Measurements from ENCODE around the gene GPC5.

The GPC5 gene

GRCh38 chr13:92560883-92561282 is 1162.5 kb downstream of the GPC5 start:
- Mint-ChIP-seq H3K27me3 (no peaks in the 10 kb centered on the region), H3K4me3 (no peak overlapping the region), H3K27ac (no peak overlapping the region), H3K4me1 (no peaks in the 10 kb centered on the region), H3K36me3 (ENCODE audit: low read depth) (no peaks in the 10 kb centered on the region), H3K9me3 (peaks cover 7% of the 10 kb centered on the region)
- DNase-seq (no peak), ATAC-seq (no peak)

DNA sequence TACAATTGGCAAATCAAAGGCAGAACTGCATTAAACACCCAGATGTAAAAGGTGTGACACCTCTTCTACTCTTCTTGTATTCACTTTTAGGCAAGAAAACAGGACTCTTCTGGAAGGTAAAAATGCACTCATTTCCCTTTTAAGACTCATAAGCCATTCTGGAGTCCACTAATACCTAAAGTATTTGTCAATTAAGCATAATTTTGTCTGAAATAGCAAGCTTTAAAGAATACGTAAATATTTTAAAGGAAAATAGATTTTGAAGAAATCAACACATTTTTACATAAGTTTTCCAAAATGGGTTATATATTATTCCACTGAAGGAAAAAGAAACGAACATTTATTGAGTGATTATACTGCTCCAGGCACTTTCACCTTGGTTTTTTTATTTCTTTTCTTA is 1166.5 kb downstream of the GPC5 start:
- Mint-ChIP-seq H3K36me3 (ENCODE audit: low read depth) (no peaks in the 10 kb centered on the region), H3K27ac (no peak overlapping the region)

GRCh38 chr13:92566767-92567166 is 1168.3 kb downstream of the GPC5 start:
- ATAC-seq: no peak

More for the DNA sequence above, 1166.5 kb downstream of the GPC5 start:
- Mint-ChIP-seq H3K4me1 (no peaks in the 10 kb centered on the region), H3K4me3 (no peak overlapping the region), H3K9me3 (peaks cover 7% of the 10 kb centered on the region), H3K27me3 (no peaks in the 10 kb centered on the region)
- DNase-seq (no peak), ATAC-seq (no peak)

GRCh38 chr13:92572190-92572589 is 1173.8 kb downstream of the GPC5 start:
- no peak for DNase-seq
- H3K27ac Mint-ChIP-seq: no peak overlapping the region
- H3K27me3 Mint-ChIP-seq: no peaks in the 10 kb centered on the region
- H3K4me3 Mint-ChIP-seq: no peak overlapping the region
- no peaks in the 10 kb centered on the region for H3K9me3 Mint-ChIP-seq
- ATAC-seq: no peak
- H3K4me1 Mint-ChIP-seq: no peaks in the 10 kb centered on the region
- no peaks in the 10 kb centered on the region for H3K36me3 Mint-ChIP-seq (ENCODE audit: low read depth)

More at GRCh38 chr13:92566767-92567166, 1168.3 kb downstream of the GPC5 start:
- H3K4me3 Mint-ChIP-seq: no peak overlapping the region
- H3K27ac Mint-ChIP-seq: no peak overlapping the region
- H3K9me3 Mint-ChIP-seq: peaks cover 5% of the 10 kb centered on the region
- H3K36me3 Mint-ChIP-seq (ENCODE audit: low read depth): no peaks in the 10 kb centered on the region
- H3K4me1 Mint-ChIP-seq: no peaks in the 10 kb centered on the region
- H3K27me3 Mint-ChIP-seq: no peaks in the 10 kb centered on the region
- no peak for DNase-seq

DNA sequence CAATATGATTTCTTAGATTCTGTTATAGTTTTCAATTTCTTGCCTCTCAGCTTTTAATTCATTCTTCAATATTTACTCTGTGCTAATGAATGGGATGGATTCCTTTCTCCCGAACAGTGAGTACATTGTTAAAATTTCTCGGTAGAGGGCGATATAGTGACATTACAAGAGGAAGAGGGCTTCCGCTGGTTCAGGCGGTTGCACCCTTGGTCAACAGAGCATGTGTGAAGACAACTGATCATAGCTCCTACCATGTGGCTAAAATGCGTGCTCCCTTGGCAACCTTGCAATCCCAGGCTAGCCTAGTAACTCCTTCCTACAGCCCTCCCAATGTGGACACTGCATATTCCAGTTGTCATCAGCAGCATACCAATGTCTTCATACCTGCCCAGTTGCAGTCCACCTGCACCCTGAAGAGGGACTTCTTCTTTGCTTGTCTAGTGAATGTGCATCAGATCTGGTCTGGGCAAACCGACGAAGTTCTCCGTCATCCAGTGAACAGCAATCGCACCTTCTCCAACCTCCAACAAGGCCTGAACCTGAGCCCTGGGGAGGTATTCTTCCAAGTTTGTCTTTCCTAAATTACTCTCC is 1175.1 kb downstream of the GPC5 start:
- Mint-ChIP-seq H3K4me1 (no peaks in the 10 kb centered on the region), H3K27me3 (no peaks in the 10 kb centered on the region), H3K27ac (no peak overlapping the region), H3K4me3 (no peak overlapping the region), H3K36me3 (ENCODE audit: low read depth) (no peaks in the 10 kb centered on the region), H3K9me3 (peaks cover 7% of the 10 kb centered on the region)
- no peak for DNase-seq
- ATAC-seq: no peak

DNA sequence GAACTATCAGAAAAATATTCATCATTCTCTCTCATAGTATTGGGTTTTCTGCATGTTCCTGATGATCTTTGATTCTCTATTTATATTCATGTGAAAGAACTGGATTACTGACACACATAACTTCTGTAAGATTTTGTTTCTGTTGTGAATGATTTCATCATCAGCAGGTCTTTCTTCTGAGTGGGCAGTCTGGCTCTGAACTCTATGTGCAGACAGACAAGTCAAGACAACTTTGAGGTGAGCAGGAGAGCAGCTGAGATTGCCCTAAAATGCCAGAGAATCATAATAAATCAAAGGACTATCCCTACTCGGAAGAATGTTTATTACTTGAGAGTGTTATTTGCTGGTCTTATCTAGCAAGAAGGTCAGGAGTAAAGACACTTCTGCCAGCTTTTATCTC is 1176.1 kb downstream of the GPC5 start:
- H3K27ac Mint-ChIP-seq: no peak overlapping the region
- no peaks in the 10 kb centered on the region for H3K27me3 Mint-ChIP-seq
- no peak overlapping the region for H3K4me3 Mint-ChIP-seq
- H3K36me3 Mint-ChIP-seq (ENCODE audit: low read depth): no peaks in the 10 kb centered on the region
- no peaks in the 10 kb centered on the region for H3K4me1 Mint-ChIP-seq
- no peak for ATAC-seq
- DNase-seq: no peak
- peaks cover 11% of the 10 kb centered on the region for H3K9me3 Mint-ChIP-seq

DNA sequence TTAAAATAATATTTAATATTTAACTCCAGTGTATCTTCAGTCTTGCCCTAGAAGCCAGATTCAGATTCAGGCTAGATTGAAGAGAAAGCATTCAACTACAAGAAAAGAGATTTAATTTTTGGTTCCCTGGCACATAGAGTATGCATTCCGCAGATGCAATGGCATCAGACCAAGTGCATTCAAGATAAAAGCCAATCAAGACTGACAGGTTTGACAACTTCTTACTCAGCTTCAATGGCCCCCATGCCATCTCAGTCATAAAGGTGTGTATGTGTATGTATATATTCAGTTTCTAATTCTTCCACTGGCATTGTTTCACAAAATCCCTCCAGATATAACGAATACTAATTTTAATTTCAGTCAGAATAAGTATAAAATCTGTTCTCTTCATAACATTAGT is 1177.4 kb downstream of the GPC5 start:
- DNase-seq (no peak), ATAC-seq (no peak)
- no peaks in the 10 kb centered on the region for H3K27me3 Mint-ChIP-seq
- H3K9me3 Mint-ChIP-seq: peaks cover 11% of the 10 kb centered on the region
- no peak overlapping the region for H3K27ac Mint-ChIP-seq
- no peak overlapping the region for H3K4me3 Mint-ChIP-seq
- no peaks in the 10 kb centered on the region for H3K36me3 Mint-ChIP-seq (ENCODE audit: low read depth)
- no peaks in the 10 kb centered on the region for H3K4me1 Mint-ChIP-seq

- Mint-ChIP-seq H3K27ac (no peak overlapping the region), H3K4me3 (no peak overlapping the region), H3K36me3 (ENCODE audit: low read depth) (no peaks in the 10 kb centered on the region), H3K27me3 (no peaks in the 10 kb centered on the region), H3K4me1 (no peaks in the 10 kb centered on the region), H3K9me3 (peaks cover 16% of the 10 kb centered on the region)
- DNase-seq: no peak
- no peak for ATAC-seq
Observed at GRCh38 chr13:92578358-92578757, 1179.9 kb downstream of the GPC5 start.

DNA sequence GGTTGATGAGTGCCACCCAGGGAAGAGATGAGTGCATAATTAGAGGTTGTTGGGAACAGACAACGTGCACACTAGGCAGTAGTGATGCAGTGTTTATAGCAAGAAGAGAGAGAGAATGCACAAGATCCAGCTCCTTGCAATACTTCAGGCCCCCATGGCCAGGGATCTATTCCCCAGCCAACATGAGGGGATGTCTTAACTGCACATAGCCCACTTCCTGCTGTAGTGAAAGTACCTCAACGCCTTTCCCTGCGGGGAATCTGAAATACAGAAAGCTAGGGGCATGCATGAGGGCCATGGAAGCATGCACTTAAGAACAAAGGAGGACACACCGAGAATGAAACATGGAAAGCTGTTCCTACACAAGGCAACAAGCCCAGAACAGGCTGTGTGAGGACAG is 1191.5 kb downstream of the GPC5 start:
- H3K4me1 Mint-ChIP-seq: no peaks in the 10 kb centered on the region
- H3K9me3 Mint-ChIP-seq: peaks cover 6% of the 10 kb centered on the region
- H3K4me3 Mint-ChIP-seq: no peak overlapping the region

GRCh38 chr13:92590503-92590908 is 1192.1 kb downstream of the GPC5 start:
- DNase-seq (no peak), ATAC-seq (no peak)
- no peaks in the 10 kb centered on the region for H3K27me3 Mint-ChIP-seq
- no peak overlapping the region for H3K27ac Mint-ChIP-seq
- H3K4me3 Mint-ChIP-seq: no peak overlapping the region
- no peaks in the 10 kb centered on the region for H3K4me1 Mint-ChIP-seq
- H3K36me3 Mint-ChIP-seq (ENCODE audit: low read depth): no peaks in the 10 kb centered on the region
- H3K9me3 Mint-ChIP-seq: peaks cover 9% of the 10 kb centered on the region

More for the DNA sequence above, 1191.5 kb downstream of the GPC5 start:
- no peak for ATAC-seq
- Mint-ChIP-seq H3K36me3 (ENCODE audit: low read depth) (no peaks in the 10 kb centered on the region), H3K27me3 (no peaks in the 10 kb centered on the region), H3K27ac (no peak overlapping the region)
- DNase-seq: no peak

- no peaks in the 10 kb centered on the region for H3K27me3 Mint-ChIP-seq
- no peak overlapping the region for H3K4me3 Mint-ChIP-seq
- no peak overlapping the region for H3K27ac Mint-ChIP-seq
- H3K4me1 Mint-ChIP-seq: no peaks in the 10 kb centered on the region
- DNase-seq: no peak
- no peaks in the 10 kb centered on the region for H3K36me3 Mint-ChIP-seq (ENCODE audit: low read depth)
- peaks cover 12% of the 10 kb centered on the region for H3K9me3 Mint-ChIP-seq
- no peak for ATAC-seq
Observed at GRCh38 chr13:92591117-92591516, 1192.7 kb downstream of the GPC5 start.

GRCh38 chr13:92592757-92593156 is 1194.3 kb downstream of the GPC5 start:
- Mint-ChIP-seq H3K27ac (no peak overlapping the region), H3K36me3 (ENCODE audit: low read depth) (no peaks in the 10 kb centered on the region), H3K4me1 (no peaks in the 10 kb centered on the region), H3K9me3 (peaks cover 12% of the 10 kb centered on the region), H3K4me3 (no peak overlapping the region), H3K27me3 (no peaks in the 10 kb centered on the region)
- DNase-seq: no peak
- no peak for ATAC-seq

GRCh38 chr13:92602560-92602959 is 1204.1 kb downstream of the GPC5 start:
- Mint-ChIP-seq H3K36me3 (ENCODE audit: low read depth) (no peaks in the 10 kb centered on the region), H3K4me1 (no peaks in the 10 kb centered on the region), H3K9me3 (peaks cover 6% of the 10 kb centered on the region), H3K4me3 (no peak overlapping the region), H3K27me3 (no peaks in the 10 kb centered on the region), H3K27ac (no peak overlapping the region)
- DNase-seq (no peak), ATAC-seq (no peak)

DNA sequence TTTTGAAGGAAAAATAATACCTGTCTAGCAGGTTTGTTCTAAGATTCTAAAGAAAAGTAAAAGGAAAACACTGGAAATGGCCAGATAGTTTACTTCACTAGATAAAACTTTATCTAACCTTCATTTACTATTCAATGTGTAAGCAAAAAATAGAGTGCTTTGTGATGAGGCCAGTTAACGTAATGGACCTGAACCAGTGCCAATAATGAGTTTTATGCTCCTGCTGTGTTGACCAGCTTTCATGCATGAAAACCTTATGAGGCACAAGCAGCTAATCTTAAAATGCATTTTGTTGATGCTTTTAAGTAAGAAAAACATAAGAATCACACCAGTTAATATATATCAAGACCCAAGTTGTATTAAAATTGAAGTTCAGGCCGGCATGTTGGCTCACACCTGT is 1211.0 kb downstream of the GPC5 start:
- Mint-ChIP-seq H3K9me3 (peaks cover 7% of the 10 kb centered on the region), H3K27ac (no peak overlapping the region), H3K36me3 (ENCODE audit: low read depth) (no peaks in the 10 kb centered on the region), H3K27me3 (no peaks in the 10 kb centered on the region), H3K4me1 (no peaks in the 10 kb centered on the region), H3K4me3 (no peak overlapping the region)
- ATAC-seq (no peak), DNase-seq (no peak)

DNA sequence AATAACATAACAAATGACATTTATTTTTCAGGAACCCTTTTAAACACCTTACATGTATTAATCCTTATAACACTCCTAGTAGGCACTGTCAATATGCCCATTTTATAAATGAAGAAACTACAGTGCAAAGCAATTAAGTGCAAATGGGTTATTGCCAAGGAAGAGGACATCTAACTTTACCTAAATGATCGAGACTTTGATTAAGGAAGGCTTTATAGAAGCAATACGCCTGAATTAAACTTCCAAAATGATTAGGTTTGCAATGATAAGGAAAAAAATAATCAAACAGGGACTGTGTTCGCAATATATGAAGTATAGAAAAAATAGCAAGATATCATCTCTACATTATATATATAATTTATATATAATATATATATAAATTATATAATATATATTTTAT is 1214.5 kb downstream of the GPC5 start:
- H3K27ac Mint-ChIP-seq: no peak overlapping the region
- H3K27me3 Mint-ChIP-seq: no peaks in the 10 kb centered on the region
- no peak overlapping the region for H3K4me3 Mint-ChIP-seq
- H3K36me3 Mint-ChIP-seq (ENCODE audit: low read depth): no peaks in the 10 kb centered on the region
- H3K9me3 Mint-ChIP-seq: peaks cover 7% of the 10 kb centered on the region
- no peak for ATAC-seq
- no peaks in the 10 kb centered on the region for H3K4me1 Mint-ChIP-seq
- no peak for DNase-seq

DNA sequence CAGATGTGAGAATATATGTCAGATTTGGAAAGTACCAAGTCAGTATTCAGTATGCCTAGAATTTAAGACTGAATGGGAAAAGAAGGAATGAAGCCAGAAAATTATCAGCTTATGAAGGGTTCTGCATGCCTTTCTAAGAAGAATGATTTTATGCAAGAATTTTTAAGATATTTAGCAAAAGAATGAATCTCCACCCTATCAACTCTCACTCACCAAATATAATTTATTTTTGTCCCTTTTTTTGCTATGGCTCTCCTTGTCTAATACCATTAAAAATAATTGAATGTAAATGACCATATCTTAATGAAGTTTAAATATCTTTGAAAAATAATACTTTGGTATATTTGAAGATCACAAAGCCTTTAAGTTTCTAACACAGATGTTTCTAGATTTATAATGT is 1215.5 kb downstream of the GPC5 start:
- no peak for ATAC-seq
- no peaks in the 10 kb centered on the region for H3K27me3 Mint-ChIP-seq
- no peak for DNase-seq
- H3K9me3 Mint-ChIP-seq: no peaks in the 10 kb centered on the region
- H3K4me3 Mint-ChIP-seq: no peak overlapping the region
- H3K4me1 Mint-ChIP-seq: no peaks in the 10 kb centered on the region
- no peak overlapping the region for H3K27ac Mint-ChIP-seq
- no peaks in the 10 kb centered on the region for H3K36me3 Mint-ChIP-seq (ENCODE audit: low read depth)
